Panc1 (cell line): ENCODE data around the gene GPR21. TPM values are rescaled to one million over a fixed set of nuclear protein-coding genes. Genes with fewer than 3 reads are reported as not detected.

ENCODE experiments used
- ATAC-seq: fragments of 200-7000 bp; cut with Tn5 transposase; 2 replicates; pipeline ENCODE4 v1.9.1; 2020; ENCODE audit warnings: mild to moderate bottlenecking, moderate library complexity
- BruUV-seq: library from RNA; stranded (reverse); fragments of 400-500 nt; replicated peaks from 2 replicates; lab custom pipeline; 2021; lab: Mats Ljungman, UMichigan
- CTCF ChIA-PET: fragments of 300-600 bp; sonication (Branson Sonifier 250); formaldehyde crosslinking; loops from one replicate; lab custom pipeline; 2022; ENCODE audit warnings: antibody characterized with exemption; lab: Charles Lee
- POLR2A ChIA-PET: fragments of 300-600 bp; sonication (Branson Sonifier 250); formaldehyde crosslinking; loops from one replicate; lab custom pipeline; 2022; ENCODE audit warnings: antibody characterized with exemption; lab: Charles Lee
- DNase-seq: peaks from one replicate; pipeline ENCODE4 v3.0.0-alpha.2; 2010; ENCODE audit warnings: low read depth, low spot score
- H3K27ac ChIP-seq: 2 replicates; pipeline ENCODE4 v1.5.1; 2011; ENCODE audit warnings: mild to moderate bottlenecking, low read length, inconsistent platforms
- H3K27me3 ChIP-seq: fragments of 200-500 bp; sonication (Bioruptor generic); 2 replicates; pipeline ENCODE4 v1.6.0; 2014; ENCODE audit warnings: low read length, inconsistent platforms; ENCODE audit not compliant: control insufficient read depth, insufficient read depth
- H3K36me3 ChIP-seq: fragments of 200-500 bp; sonication (Bioruptor generic); 2 replicates; pipeline ENCODE4 v1.5.1; 2014; ENCODE audit warnings: inconsistent platforms, mild to moderate bottlenecking, low read length, moderate library complexity; ENCODE audit not compliant: control insufficient read depth, insufficient read depth
- H3K4me1 ChIP-seq: 2 replicates; pipeline ENCODE4 v1.5.1; 2011; ENCODE audit warnings: inconsistent platforms, mild to moderate bottlenecking, low read length, moderate library complexity; ENCODE audit not compliant: control insufficient read depth, insufficient read depth
- H3K4me3 ChIP-seq, 2 experiments: 2 replicates each; pipeline ENCODE4 v1.5.1; 2011 to 2012; ENCODE audit warnings: low read depth in 2 of 2, low read length in 2 of 2, mild to moderate bottlenecking in 2 of 2, inconsistent platforms in 1 of 2, moderate library complexity in 1 of 2
- H3K9me3 ChIP-seq: fragments of 200-500 bp; sonication (Bioruptor generic); 2 replicates; pipeline ENCODE4 v1.5.1; 2014; ENCODE audit warnings: low read depth, mild to moderate bottlenecking, inconsistent platforms, low read length, moderate library complexity; ENCODE audit not compliant: control insufficient read depth, insufficient read depth
- POLR2AphosphoS5 ChIP-seq: IDR thresholded peaks from 2 replicates; pipeline ENCODE4 v1.6.1; 2012; ENCODE audit warnings: mild to moderate bottlenecking, low read depth, low read length, moderate library complexity
- REST ChIP-seq, 2 experiments: IDR thresholded peaks; 2 replicates each; pipeline ENCODE4 v1.6.1; 2011 to 2012; ENCODE audit warnings: low read depth in 2 of 2, control low read depth in 1 of 2, low read length in 1 of 2, mild to moderate bottlenecking in 1 of 2, moderate library complexity in 1 of 2; ENCODE audit not compliant: insufficient read depth in 1 of 2
- SIN3A ChIP-seq: IDR thresholded peaks from 2 replicates; pipeline ENCODE4 v1.6.1; 2012; ENCODE audit warnings: low read depth, mild to moderate bottlenecking, low read length, moderate library complexity, borderline replicate concordance; ENCODE audit not compliant: insufficient read depth
- TCF7L2 ChIP-seq: IDR thresholded peaks from 2 replicates; pipeline ENCODE4 v1.6.1; 2011; ENCODE audit warnings: mild to moderate bottlenecking, low read depth, low read length, inconsistent platforms
- in situ Hi-C: cut with HindIII; loops from 2 replicates; pipeline ENCODE4 v1.10.0; 2016; ENCODE audit warnings: low sequenced_read_pairs, low pct_unique_long_range_greater_than_20kb
- intact Hi-C: fragments of 100-400 bp; cut with micrococcal nuclease; formaldehyde crosslinking; loops from one replicate; pipeline ENCODE4 v1.10.0; 2022; ENCODE audit not compliant: unreplicated experiment
- total RNA-seq: library from RNA; stranded (reverse); gene quantifications from one replicate; pipeline ENCODE4 v1.2.1, GENCODE V29; 2021; ENCODE audit not compliant: unreplicated experiment
- TF ChIP-seq, protein P1 (sequence below): fragments of 450-650 bp; IDR thresholded peaks from 2 replicates; pipeline ENCODE4 v1.5.1; 2017; ENCODE audit warnings: mild to moderate bottlenecking

Gene GPR21
- total RNA-seq, 1 experiment from 2014 or later: not detected

GRCh38 chr9:123062351-123063176 is 29.1 kb downstream of the GPR21 start:
- no peak for DNase-seq
- H3K9me3 ChIP-seq: no peaks in the 10 kb centered on the region
- no peaks in the 10 kb centered on the region for H3K4me1 ChIP-seq
- ChIA-PET POLR2A (no interaction called here), CTCF (no interaction called here)
- BruUV-seq: no TSS peak
- intact Hi-C loops: no loop called here
- H3K27me3 ChIP-seq: no peaks in the 10 kb centered on the region
- no peak for ATAC-seq
- TF ChIP-seq TCF7L2 (no peak), REST (IDR thresholded peaks at IDR 0.05; ENCODE audit: insufficient read depth in 1 of 2, low read depth in 2 of 2, low read length in 1 of 2) (no peak)
- H3K4me3 ChIP-seq: no peak overlapping the region
- peaks cover 12% of the 10 kb centered on the region for H3K36me3 ChIP-seq
- H3K27ac ChIP-seq: no peak overlapping the region
- in situ Hi-C loops: no loop called here

DNA sequence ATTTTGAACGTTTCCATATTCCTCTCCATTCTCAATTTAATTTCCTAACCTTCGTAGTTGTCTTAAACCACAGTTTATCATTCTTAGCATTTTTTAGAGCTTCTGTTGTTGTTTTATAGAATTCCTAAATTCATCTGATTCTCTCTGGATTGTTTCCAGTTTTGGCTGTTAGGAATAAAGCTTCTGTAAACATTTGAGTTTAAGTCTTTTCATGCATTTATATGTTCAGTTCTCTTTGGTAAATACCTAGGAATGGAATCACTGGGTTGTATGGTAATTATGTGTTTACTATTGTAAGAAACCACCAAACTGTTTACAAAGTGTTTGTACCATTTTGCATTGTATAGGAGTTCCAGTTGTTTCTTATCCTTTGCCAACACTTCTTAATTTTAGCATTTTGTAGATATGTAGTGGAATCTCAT is 29.7 kb downstream of the GPR21 start:
- DNase-seq (no peak), ATAC-seq (no peak)
- CTCF ChIA-PET: no interaction called here
- H3K27ac ChIP-seq: no peak overlapping the region
- POLR2A ChIA-PET: no interaction called here
- in situ Hi-C loops (no loop called here), intact Hi-C loops (no loop called here)
- TF ChIP-seq REST (IDR thresholded peaks at IDR 0.05; ENCODE audit: insufficient read depth in 1 of 2, low read depth in 2 of 2, low read length in 1 of 2) (no peak), POLR2AphosphoS5 (no peak), SIN3A (no peak), TCF7L2 (no peak)
- TF ChIP-seq, protein P1, sequence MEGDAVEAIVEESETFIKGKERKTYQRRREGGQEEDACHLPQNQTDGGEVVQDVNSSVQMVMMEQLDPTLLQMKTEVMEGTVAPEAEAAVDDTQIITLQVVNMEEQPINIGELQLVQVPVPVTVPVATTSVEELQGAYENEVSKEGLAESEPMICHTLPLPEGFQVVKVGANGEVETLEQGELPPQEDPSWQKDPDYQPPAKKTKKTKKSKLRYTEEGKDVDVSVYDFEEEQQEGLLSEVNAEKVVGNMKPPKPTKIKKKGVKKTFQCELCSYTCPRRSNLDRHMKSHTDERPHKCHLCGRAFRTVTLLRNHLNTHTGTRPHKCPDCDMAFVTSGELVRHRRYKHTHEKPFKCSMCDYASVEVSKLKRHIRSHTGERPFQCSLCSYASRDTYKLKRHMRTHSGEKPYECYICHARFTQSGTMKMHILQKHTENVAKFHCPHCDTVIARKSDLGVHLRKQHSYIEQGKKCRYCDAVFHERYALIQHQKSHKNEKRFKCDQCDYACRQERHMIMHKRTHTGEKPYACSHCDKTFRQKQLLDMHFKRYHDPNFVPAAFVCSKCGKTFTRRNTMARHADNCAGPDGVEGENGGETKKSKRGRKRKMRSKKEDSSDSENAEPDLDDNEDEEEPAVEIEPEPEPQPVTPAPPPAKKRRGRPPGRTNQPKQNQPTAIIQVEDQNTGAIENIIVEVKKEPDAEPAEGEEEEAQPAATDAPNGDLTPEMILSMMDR: no peak
- H3K36me3 ChIP-seq: peaks cover 12% of the 10 kb centered on the region
- no peaks in the 10 kb centered on the region for H3K27me3 ChIP-seq
- H3K4me3 ChIP-seq: no peak overlapping the region
- no peaks in the 10 kb centered on the region for H3K4me1 ChIP-seq
- BruUV-seq: no TSS peak
- H3K9me3 ChIP-seq: no peaks in the 10 kb centered on the region
